SK-N-SH treated with all-trans-retinoic acid at 6 μM for 48 hours (cell line): Measurements from ENCODE around the gene SRRM3.
A peak's percentile ranks its signal among the peaks of the same experiment; 100 is the strongest.

Experiments used
- ATAC-seq: fragments of 200-7000 bp; cut with Tn5 transposase; 3 replicates; pipeline ENCODE4 v1.9.1; 2020; ENCODE audit warnings: mild to moderate bottlenecking, moderate library complexity
- ARNTL ChIP-seq: fragments of 450-650 bp; formaldehyde crosslinking; IDR thresholded peaks from 2 replicates; pipeline ENCODE4 v1.5.0; 2020; ENCODE audit warnings: low read depth, mild to moderate bottlenecking, moderate library complexity, borderline replicate concordance
- BACH2 ChIP-seq: fragments of 250-450 bp; sonication (Bioruptor Pico); IDR thresholded peaks from 2 replicates; pipeline ENCODE4 v1.9.0; 2021; ENCODE audit warnings: mild to moderate bottlenecking, borderline replicate concordance
- CSDC2 ChIP-seq: fragments of 250-450 bp; sonication (Bioruptor Pico); IDR thresholded peaks from 2 replicates; pipeline ENCODE4 v1.5.0; 2020; ENCODE audit warnings: mild to moderate bottlenecking, moderate library complexity
- ESRRG ChIP-seq: fragments of 250-450 bp; sonication (Bioruptor Pico); IDR thresholded peaks from 2 replicates; pipeline ENCODE4 v1.6.1; 2021; ENCODE audit warnings: mild to moderate bottlenecking
- GLIS3 ChIP-seq: fragments of 250-450 bp; sonication (Bioruptor Pico); IDR thresholded peaks from 2 replicates; pipeline ENCODE4 v1.5.0; 2020; ENCODE audit warnings: mild to moderate bottlenecking, moderate library complexity
- ISL1 ChIP-seq: fragments of 250-450 bp; sonication (Bioruptor Pico); IDR thresholded peaks from 2 replicates; pipeline ENCODE4 v2.1.2; 2022; ENCODE audit warnings: mild to moderate bottlenecking, moderate library complexity
- OSR1 ChIP-seq: fragments of 250-450 bp; sonication (Bioruptor Pico); IDR thresholded peaks from 2 replicates; pipeline ENCODE4 v1.8.0; 2022; ENCODE audit warnings: moderate library complexity, mild to moderate bottlenecking, inconsistent platforms
- PATZ1 ChIP-seq: fragments of 250-450 bp; sonication (Bioruptor Pico); IDR thresholded peaks from 2 replicates; pipeline ENCODE4 v1.8.0; 2020; ENCODE audit warnings: mild to moderate bottlenecking, moderate library complexity, borderline replicate concordance
- POU6F1 ChIP-seq: fragments of 250-450 bp; sonication (Bioruptor Pico); IDR thresholded peaks from 2 replicates; pipeline ENCODE4 v1.8.0; 2021; ENCODE audit warnings: low read depth, mild to moderate bottlenecking, moderate library complexity, borderline replicate concordance
- PPARA ChIP-seq: fragments of 250-450 bp; sonication (Bioruptor Pico); IDR thresholded peaks from 2 replicates; pipeline ENCODE4 v1.5.0; 2020; ENCODE audit warnings: mild to moderate bottlenecking, borderline replicate concordance
- RARB ChIP-seq: fragments of 250-450 bp; sonication (Bioruptor Pico); IDR thresholded peaks from 2 replicates; pipeline ENCODE4 v1.8.0; 2021; ENCODE audit warnings: mild to moderate bottlenecking, moderate library complexity
- SNAI2 ChIP-seq: fragments of 250-450 bp; sonication (Bioruptor Pico); IDR thresholded peaks from 2 replicates; pipeline ENCODE4 v1.5.0; 2020; ENCODE audit warnings: mild to moderate bottlenecking, moderate library complexity
- TCF4 ChIP-seq: fragments of 250-450 bp; sonication (Bioruptor Pico); IDR thresholded peaks from 2 replicates; pipeline ENCODE4 v1.8.0; 2021; ENCODE audit warnings: mild to moderate bottlenecking, moderate library complexity, borderline replicate concordance
- TOX ChIP-seq: fragments of 250-450 bp; sonication (Bioruptor Pico); IDR thresholded peaks from 2 replicates; pipeline ENCODE4 v1.8.0; 2021; ENCODE audit warnings: mild to moderate bottlenecking, moderate library complexity, borderline replicate concordance
- TSHZ2 ChIP-seq: fragments of 250-450 bp; sonication (Bioruptor Pico); IDR thresholded peaks from 2 replicates; pipeline ENCODE4 v1.5.0; 2020; ENCODE audit warnings: mild to moderate bottlenecking, moderate library complexity
- ZC3H10 ChIP-seq: fragments of 250-450 bp; sonication (Bioruptor Pico); IDR thresholded peaks from 2 replicates; pipeline ENCODE4 v1.5.1; 2021; ENCODE audit warnings: mild to moderate bottlenecking, moderate library complexity
- ZFP3 ChIP-seq: fragments of 250-450 bp; sonication (Bioruptor Pico); IDR thresholded peaks from 2 replicates; pipeline ENCODE4 v1.5.0; 2020; ENCODE audit warnings: mild to moderate bottlenecking, moderate library complexity
- ZNF565 ChIP-seq: fragments of 450-650 bp; formaldehyde crosslinking; conservative IDR thresholded peaks from 2 replicates; pipeline ENCODE4 v1.5.0; 2020; ENCODE audit warnings: low read depth, mild to moderate bottlenecking, moderate library complexity
- ZNF70 ChIP-seq: fragments of 450-650 bp; formaldehyde crosslinking; IDR thresholded peaks from 2 replicates; pipeline ENCODE4 v1.5.0; 2020; ENCODE audit warnings: mild to moderate bottlenecking, moderate library complexity
- ZNF8 ChIP-seq: fragments of 450-650 bp; formaldehyde crosslinking; IDR thresholded peaks from 2 replicates; pipeline ENCODE4 v1.5.0; 2020; ENCODE audit warnings: mild to moderate bottlenecking, moderate library complexity
- TF ChIP-seq, protein P1 (sequence below): fragments of 250-450 bp; sonication (Bioruptor Pico); IDR thresholded peaks from 2 replicates; pipeline ENCODE4 v1.5.1; 2020; ENCODE audit warnings: low read depth, mild to moderate bottlenecking, moderate library complexity
- TF ChIP-seq, protein P2 (sequence below): fragments of 250-450 bp; sonication (Bioruptor Pico); IDR thresholded peaks from 2 replicates; pipeline ENCODE4 v1.5.1; 2021; ENCODE audit warnings: mild to moderate bottlenecking, moderate library complexity

The SRRM3 gene

DNA sequence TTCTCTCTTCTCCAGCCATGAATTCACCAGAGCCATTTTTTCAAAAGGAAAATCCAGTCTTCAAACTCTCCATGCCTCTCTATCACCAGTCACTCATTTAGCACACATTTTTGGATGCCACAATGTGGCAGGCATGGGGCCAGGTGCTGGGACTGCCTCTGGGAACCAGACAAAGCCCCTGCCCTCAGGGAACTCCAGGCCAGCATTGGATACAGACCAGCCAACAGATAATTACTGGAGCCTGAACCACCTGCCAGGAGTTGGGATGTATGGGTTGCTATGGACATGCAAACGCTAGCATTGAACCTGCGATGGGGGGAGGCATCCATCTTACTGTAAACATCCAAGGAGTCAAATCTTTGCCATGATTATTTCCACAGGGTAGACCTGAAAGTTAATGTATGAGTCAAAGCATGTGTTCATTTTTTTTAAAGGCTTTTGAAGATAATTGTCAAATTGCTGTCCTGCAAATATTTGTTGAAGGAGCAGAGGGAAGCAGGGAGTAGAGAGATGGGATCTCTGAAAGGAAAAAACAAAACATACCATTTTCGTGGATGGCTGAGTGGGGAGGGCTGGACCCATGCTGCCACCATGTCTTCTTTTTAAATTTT is 43.2 kb downstream of the SRRM3 start:
- no peak for ATAC-seq
- TF ChIP-seq TCF4 (0 out of 2 replicates have a peak, but pooled peaks have one; percentile 21), ISL1 (CRISPR knock-in tag) (no peak)

DNA sequence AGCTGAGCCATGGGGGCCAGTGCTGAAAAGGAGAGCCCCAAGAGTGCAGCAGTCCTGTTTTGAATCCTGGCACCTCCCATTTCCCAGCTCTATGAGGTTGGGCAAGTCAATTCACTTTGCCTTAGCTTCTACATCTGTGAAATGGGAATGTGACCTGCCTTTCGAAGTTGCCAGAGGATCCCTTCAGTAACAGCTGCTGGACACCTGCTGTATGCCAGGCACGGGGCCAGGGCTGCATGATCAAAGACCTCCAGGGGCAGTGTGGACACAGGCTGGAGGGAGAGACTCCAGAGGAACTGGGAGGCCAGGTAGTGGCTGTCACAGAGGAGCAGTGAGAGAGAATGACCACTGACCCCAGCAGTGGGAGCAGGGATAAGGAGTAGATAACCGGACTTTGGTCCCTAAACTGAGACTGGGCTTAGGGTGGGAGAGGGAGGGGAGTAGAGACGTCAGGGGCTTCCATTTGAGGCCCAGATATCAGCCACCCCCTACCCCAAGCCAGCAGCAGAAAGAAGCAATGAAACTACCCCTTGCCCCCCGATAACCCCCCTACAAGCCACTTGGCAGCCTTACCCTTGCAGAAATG is 45.2 kb downstream of the SRRM3 start:
- ATAC-seq = no peak
- TF ChIP-seq, protein P1, sequence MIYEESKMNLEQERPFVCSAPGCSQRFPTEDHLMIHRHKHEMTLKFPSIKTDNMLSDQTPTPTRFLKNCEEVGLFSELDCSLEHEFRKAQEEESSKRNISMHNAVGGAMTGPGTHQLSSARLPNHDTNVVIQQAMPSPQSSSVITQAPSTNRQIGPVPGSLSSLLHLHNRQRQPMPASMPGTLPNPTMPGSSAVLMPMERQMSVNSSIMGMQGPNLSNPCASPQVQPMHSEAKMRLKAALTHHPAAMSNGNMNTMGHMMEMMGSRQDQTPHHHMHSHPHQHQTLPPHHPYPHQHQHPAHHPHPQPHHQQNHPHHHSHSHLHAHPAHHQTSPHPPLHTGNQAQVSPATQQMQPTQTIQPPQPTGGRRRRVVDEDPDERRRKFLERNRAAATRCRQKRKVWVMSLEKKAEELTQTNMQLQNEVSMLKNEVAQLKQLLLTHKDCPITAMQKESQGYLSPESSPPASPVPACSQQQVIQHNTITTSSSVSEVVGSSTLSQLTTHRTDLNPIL (CRISPR knock-in tag) = no peak
- TF ChIP-seq BACH2 = no peak
- no peak for TF ChIP-seq PPARA (CRISPR knock-in tag)
- no peak for TF ChIP-seq TOX (CRISPR knock-in tag)
- no peak for TF ChIP-seq PATZ1 (CRISPR knock-in tag)
- TF ChIP-seq OSR1 (CRISPR knock-in tag) = no peak
- TF ChIP-seq, protein P2, sequence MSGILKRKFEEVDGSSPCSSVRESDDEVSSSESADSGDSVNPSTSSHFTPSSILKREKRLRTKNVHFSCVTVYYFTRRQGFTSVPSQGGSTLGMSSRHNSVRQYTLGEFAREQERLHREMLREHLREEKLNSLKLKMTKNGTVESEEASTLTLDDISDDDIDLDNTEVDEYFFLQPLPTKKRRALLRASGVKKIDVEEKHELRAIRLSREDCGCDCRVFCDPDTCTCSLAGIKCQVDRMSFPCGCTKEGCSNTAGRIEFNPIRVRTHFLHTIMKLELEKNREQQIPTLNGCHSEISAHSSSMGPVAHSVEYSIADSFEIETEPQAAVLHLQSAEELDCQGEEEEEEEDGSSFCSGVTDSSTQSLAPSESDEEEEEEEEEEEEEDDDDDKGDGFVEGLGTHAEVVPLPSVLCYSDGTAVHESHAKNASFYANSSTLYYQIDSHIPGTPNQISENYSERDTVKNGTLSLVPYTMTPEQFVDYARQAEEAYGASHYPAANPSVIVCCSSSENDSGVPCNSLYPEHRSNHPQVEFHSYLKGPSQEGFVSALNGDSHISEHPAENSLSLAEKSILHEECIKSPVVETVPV (CRISPR knock-in tag) = no peak
- TF ChIP-seq, all 23 proteins: peak for 0

DNA sequence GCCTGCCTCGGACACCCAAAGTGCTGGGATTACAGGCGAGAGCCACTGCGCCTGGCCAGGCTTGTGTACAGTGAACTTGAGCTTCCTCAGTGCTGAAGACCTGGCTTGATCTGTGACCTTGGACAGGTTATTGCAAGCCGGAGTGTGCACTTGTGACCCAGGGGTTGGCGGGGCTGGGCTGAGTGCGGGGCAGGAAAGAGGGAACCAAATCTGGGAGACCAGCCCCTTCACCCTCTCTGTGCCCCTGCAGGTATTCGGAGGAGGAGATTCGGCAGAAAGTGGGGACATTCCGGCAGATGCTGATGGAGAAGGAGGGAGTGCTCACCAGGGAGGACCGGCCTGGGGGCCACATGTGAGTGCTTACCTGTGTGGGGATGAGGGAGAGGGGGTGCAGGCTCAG is 46.2 kb downstream of the SRRM3 start:
- no peak for ATAC-seq

More for the DNA sequence above, 46.2 kb downstream of the SRRM3 start:
- TF ChIP-seq ISL1 (CRISPR knock-in tag) (no peak), CSDC2 (CRISPR knock-in tag) (no peak), ZC3H10 (no peak), RARB (CRISPR knock-in tag) (no peak), ZFP3 (CRISPR knock-in tag) (no peak), PATZ1 (CRISPR knock-in tag) (no peak), PPARA (CRISPR knock-in tag) (no peak), ZNF8 (CRISPR knock-in tag) (no peak), ESRRG (CRISPR knock-in tag) (no peak), TCF4 (no peak), ZNF565 (CRISPR knock-in tag) (no peak), OSR1 (CRISPR knock-in tag) (no peak), GLIS3 (CRISPR knock-in tag) (no peak), TSHZ2 (CRISPR knock-in tag) (no peak), BACH2 (no peak), ZNF70 (CRISPR knock-in tag) (no peak), POU6F1 (CRISPR knock-in tag) (no peak), ARNTL (CRISPR knock-in tag) (no peak), SNAI2 (CRISPR knock-in tag) (no peak)
- TF ChIP-seq, protein P1 (CRISPR knock-in tag) = no peak
